Astrocyte (in vitro differentiated cells and primary cell): ENCODE data around the gene ABCC8. TPM values are rescaled to one million over a fixed set of nuclear protein-coding genes. Genes with fewer than 3 reads are reported as not detected.

ENCODE experiments used
- DNase-seq: peaks from one replicate; pipeline ENCODE4 v3.0.0-alpha.2; 2010; ENCODE audit warnings: low read depth
- FAIRE-seq: peaks from 2 replicates; lab custom pipeline; 2011; peaks lifted over from hg19 to GRCh38; lab: Jason Lieb, UNC
- H2AFZ ChIP-seq: 2 replicates; pipeline ENCODE4 v1.6.0; 2012; ENCODE audit warnings: low read depth, low read length, inconsistent platforms
- H3K27ac ChIP-seq: 2 replicates; pipeline ENCODE4 v1.5.1; 2011; ENCODE audit warnings: low read depth, low read length, inconsistent platforms
- H3K27me3 ChIP-seq: 2 replicates; pipeline ENCODE4 v1.6.0; 2011; ENCODE audit warnings: low read length, inconsistent platforms; ENCODE audit not compliant: insufficient read depth
- H3K36me3 ChIP-seq: 2 replicates; pipeline ENCODE4 v1.5.1; 2011; ENCODE audit warnings: low read length, inconsistent platforms; ENCODE audit not compliant: insufficient read depth
- H3K4me1 ChIP-seq: 2 replicates; pipeline ENCODE4 v1.5.1; 2011; ENCODE audit warnings: low read length, inconsistent platforms; ENCODE audit not compliant: insufficient read depth
- H3K4me2 ChIP-seq: 2 replicates; pipeline ENCODE4 v1.6.0; 2012; ENCODE audit warnings: low read length, inconsistent platforms
- H3K4me3 ChIP-seq: 2 replicates; pipeline ENCODE4 v1.5.1; 2011; ENCODE audit warnings: low read depth, mild to moderate bottlenecking, low read length, inconsistent platforms; ENCODE audit not compliant: insufficient read depth
- H3K79me2 ChIP-seq: 2 replicates; pipeline ENCODE4 v1.6.0; 2012; ENCODE audit warnings: mild to moderate bottlenecking, low read length, inconsistent platforms; ENCODE audit not compliant: insufficient read depth
- H3K9ac ChIP-seq: 2 replicates; pipeline ENCODE4 v1.6.0; 2012; ENCODE audit warnings: mild to moderate bottlenecking, low read length, inconsistent platforms
- H3K9me3 ChIP-seq: 2 replicates; pipeline ENCODE4 v1.5.1; 2012; ENCODE audit warnings: low read depth, mild to moderate bottlenecking, low read length, inconsistent platforms; ENCODE audit not compliant: insufficient read depth
- H4K20me1 ChIP-seq: 2 replicates; pipeline ENCODE4 v1.6.0; 2012; ENCODE audit warnings: low read length, inconsistent platforms; ENCODE audit not compliant: insufficient read depth
- H3K27ac Mint-ChIP-seq: one replicate; pipeline ENCODE4 v1.8.0; 2021; ENCODE audit warnings: mild to moderate bottlenecking, mixed read lengths; ENCODE audit not compliant: unreplicated experiment
- H3K27me3 Mint-ChIP-seq: one replicate; pipeline ENCODE4 v1.8.0; 2021; ENCODE audit warnings: low read depth, mixed read lengths; ENCODE audit not compliant: unreplicated experiment
- H3K36me3 Mint-ChIP-seq: one replicate; pipeline ENCODE4 v1.8.0; 2021; ENCODE audit warnings: low read depth, mixed read lengths; ENCODE audit not compliant: unreplicated experiment
- H3K4me1 Mint-ChIP-seq: one replicate; pipeline ENCODE4 v1.8.0; 2021; ENCODE audit warnings: low read depth, mixed read lengths; ENCODE audit not compliant: unreplicated experiment
- H3K4me3 Mint-ChIP-seq: one replicate; pipeline ENCODE4 v1.8.0; 2021; ENCODE audit warnings: mild to moderate bottlenecking, moderate library complexity, mixed read lengths; ENCODE audit not compliant: unreplicated experiment
- H3K9me3 Mint-ChIP-seq: one replicate; pipeline ENCODE4 v1.8.0; 2021; ENCODE audit warnings: mild to moderate bottlenecking, mixed read lengths; ENCODE audit not compliant: unreplicated experiment
- CTCF ChIP-seq: IDR thresholded peaks from 2 replicates; pipeline ENCODE4 v1.5.1; 2011; ENCODE audit warnings: low read depth, mild to moderate bottlenecking, inconsistent platforms, low read length, moderate library complexity; ENCODE audit not compliant: insufficient read depth
- EZH2 ChIP-seq: IDR thresholded peaks from 2 replicates; pipeline ENCODE4 v1.6.1; 2012; ENCODE audit warnings: mild to moderate bottlenecking, low read length, inconsistent platforms; ENCODE audit not compliant: insufficient read depth
- total RNA-seq: library from RNA; stranded (reverse); gene quantifications from 2 replicates; pipeline ENCODE4 v1.2.1, GENCODE V29; 2021

Gene ABCC8
- total RNA-seq, 1 donor from 2014 or later = not detected

- Histone ChIP-seq H3K4me1 (no peaks in the 10 kb centered on the region), H3K79me2 (no peaks in the 10 kb centered on the region), H3K9me3 (no peaks in the 10 kb centered on the region), H3K4me2 (no peak overlapping the region), H3K27me3 (peaks cover 2% of the 10 kb centered on the region), H3K27ac (no peak overlapping the region), H4K20me1 (no peaks in the 10 kb centered on the region), H2AFZ (no peak overlapping the region), H3K9ac (no peak overlapping the region), H3K4me3 (no peak overlapping the region), H3K36me3 (no peaks in the 10 kb centered on the region)
- Mint-ChIP-seq H3K27ac (no peak overlapping the region), H3K27me3 (peaks cover 63% of the 10 kb centered on the region), H3K4me3 (no peak overlapping the region), H3K9me3 (no peaks in the 10 kb centered on the region), H3K4me1 (no peaks in the 10 kb centered on the region), H3K36me3 (no peaks in the 10 kb centered on the region)
- TF ChIP-seq EZH2 = no peak
- TF ChIP-seq CTCF = no peak
- DNase-seq (no peak), FAIRE-seq (no peak)
Measured at GRCh38 chr11:17396598-17397310, 79.9 kb downstream of the ABCC8 start.

- Histone ChIP-seq H3K36me3 (no peaks in the 10 kb centered on the region), H3K4me2 (no peak overlapping the region), H4K20me1 (no peaks in the 10 kb centered on the region), H3K9me3 (no peaks in the 10 kb centered on the region), H3K9ac (no peak overlapping the region), H3K79me2 (no peaks in the 10 kb centered on the region), H3K4me1 (no peaks in the 10 kb centered on the region), H3K27me3 (peaks cover 2% of the 10 kb centered on the region), H3K27ac (no peak overlapping the region), H3K4me3 (no peak overlapping the region), H2AFZ (no peak overlapping the region)
- DNase-seq (no peak), FAIRE-seq (no peak)
- Mint-ChIP-seq H3K4me1 (no peaks in the 10 kb centered on the region), H3K9me3 (peaks cover 2% of the 10 kb centered on the region), H3K27me3 (peaks cover 65% of the 10 kb centered on the region), H3K4me3 (no peak overlapping the region), H3K36me3 (no peaks in the 10 kb centered on the region), H3K27ac (no peak overlapping the region)
- no peak for TF ChIP-seq CTCF
- TF ChIP-seq EZH2 = no peak
Measured at GRCh38 chr11:17395978-17396377, 80.7 kb downstream of the ABCC8 start.

- H3K27me3 Mint-ChIP-seq = peaks cover 62% of the 10 kb centered on the region
- no peak for TF ChIP-seq CTCF
- no peak for TF ChIP-seq EZH2
- H3K4me2 ChIP-seq = no peak overlapping the region
- H3K79me2 ChIP-seq = no peaks in the 10 kb centered on the region
- H3K27ac Mint-ChIP-seq = no peak overlapping the region
- H3K36me3 ChIP-seq = no peaks in the 10 kb centered on the region
- peaks cover 2% of the 10 kb centered on the region for H3K27me3 ChIP-seq
- H3K4me3 Mint-ChIP-seq = no peak overlapping the region
- FAIRE-seq (no peak), DNase-seq (no peak)
- no peaks in the 10 kb centered on the region for H4K20me1 ChIP-seq
- H2AFZ ChIP-seq = no peak overlapping the region
- H3K4me1 Mint-ChIP-seq = no peaks in the 10 kb centered on the region
- no peak overlapping the region for H3K4me3 ChIP-seq
- peaks cover 2% of the 10 kb centered on the region for H3K9me3 Mint-ChIP-seq
- no peaks in the 10 kb centered on the region for H3K9me3 ChIP-seq
- no peaks in the 10 kb centered on the region for H3K36me3 Mint-ChIP-seq
- no peaks in the 10 kb centered on the region for H3K4me1 ChIP-seq
- no peak overlapping the region for H3K9ac ChIP-seq
- no peak overlapping the region for H3K27ac ChIP-seq
Measured at GRCh38 chr11:17395554-17395961, 81.1 kb downstream of the ABCC8 start.
